Caco-2 (cell line): Measurements from ENCODE around the gene PLEKHA4. TPM values are rescaled to one million over a fixed set of nuclear protein-coding genes. Genes with fewer than 3 reads are reported as not detected.

Experiments used
- BruUV-seq: library from RNA; stranded (reverse); fragments of 400-500 nt; replicated peaks from 2 replicates; lab custom pipeline; 2021; lab: Mats Ljungman, UMichigan
- CTCF ChIA-PET: fragments of 300-600 bp; sonication (Branson Sonifier 250); formaldehyde crosslinking; loops from one replicate; lab custom pipeline; 2022; ENCODE audit warnings: antibody characterized with exemption; lab: Charles Lee
- POLR2A ChIA-PET: fragments of 300-600 bp; sonication (Branson Sonifier 250); formaldehyde crosslinking; loops from one replicate; lab custom pipeline; 2022; ENCODE audit warnings: antibody characterized with exemption; lab: Charles Lee
- DNase-seq, 2 experiments: peaks; one replicate each; pipeline versions ENCODE4 v3.0.0 to v3.0.0-alpha.2; 2020 to 2022
- H3K27me3 ChIP-seq: replicated peaks from 2 replicates; pipeline ENCODE4 v1.6.0; 2011; ENCODE audit warnings: low read length; ENCODE audit not compliant: control insufficient read depth, insufficient read depth
- H3K36me3 ChIP-seq: 2 replicates; pipeline ENCODE4 v1.5.1; 2011; ENCODE audit warnings: low read length; ENCODE audit not compliant: control insufficient read depth, insufficient read depth
- H3K4me1 ChIP-seq: fragments of 250-450 bp; sonication (Bioruptor Pico); 2 replicates; pipeline ENCODE4 v1.5.1; 2020; ENCODE audit warnings: mild to moderate bottlenecking
- H3K4me3 ChIP-seq: 2 replicates; pipeline ENCODE4 v1.5.1; 2011; ENCODE audit warnings: low read depth, mild to moderate bottlenecking, control low read depth, low read length
- H3K9me3 ChIP-seq: fragments of 250-450 bp; sonication (Bioruptor Pico); 2 replicates; pipeline ENCODE4 v1.5.1; 2020; ENCODE audit warnings: mild to moderate bottlenecking, moderate library complexity
- H3K27ac Mint-ChIP-seq: one replicate; pipeline ENCODE4 v1.8.0; 2022; ENCODE audit warnings: mixed read lengths; ENCODE audit not compliant: unreplicated experiment
- H3K27me3 Mint-ChIP-seq: one replicate; pipeline ENCODE4 v1.8.0; 2022; ENCODE audit warnings: mixed read lengths; ENCODE audit not compliant: insufficient read depth, unreplicated experiment
- H3K36me3 Mint-ChIP-seq: one replicate; pipeline ENCODE4 v1.8.0; 2022; ENCODE audit warnings: mild to moderate bottlenecking, mixed read lengths; ENCODE audit not compliant: insufficient read depth, unreplicated experiment
- H3K4me1 Mint-ChIP-seq: one replicate; pipeline ENCODE4 v1.8.0; 2022; ENCODE audit warnings: low read depth, mixed read lengths; ENCODE audit not compliant: unreplicated experiment
- H3K4me3 Mint-ChIP-seq: one replicate; pipeline ENCODE4 v1.8.0; 2022; ENCODE audit warnings: mild to moderate bottlenecking, moderate library complexity, mixed read lengths; ENCODE audit not compliant: unreplicated experiment
- H3K9me3 Mint-ChIP-seq: one replicate; pipeline ENCODE4 v1.8.0; 2022; ENCODE audit warnings: mixed read lengths; ENCODE audit not compliant: unreplicated experiment
- intact Hi-C: fragments of 100-400 bp; cut with micrococcal nuclease; formaldehyde crosslinking; loops from one replicate; pipeline ENCODE4 v1.10.0; 2022; ENCODE audit not compliant: unreplicated experiment
- total RNA-seq: library from RNA; stranded (reverse); gene quantifications from 2 replicates; pipeline ENCODE4 v1.2.3, GENCODE V29; 2022
- TF ChIP-seq, protein P1 (sequence below), 2 experiments: fragments of 200-600 bp in 1 of 2; IDR thresholded peaks; 1 replicate in 1 of 2; 2 replicates in 1 of 2; pipeline versions ENCODE4 v1.5.1 to v1.8.0; 2011 to 2022; ENCODE audit warnings: antibody characterized with exemption in 1 of 2, control low read depth in 1 of 2, inconsistent platforms in 1 of 2, low read depth in 1 of 2, low read length in 1 of 2, mild to moderate bottlenecking in 1 of 2, moderate library complexity in 1 of 2; ENCODE audit not compliant: insufficient read depth in 1 of 2, severe bottlenecking in 1 of 2, unreplicated experiment in 1 of 2

Gene PLEKHA4
- total RNA-seq, 1 experiment from 2014 or later = 3.9 TPM

- H3K27ac Mint-ChIP-seq = no peak overlapping the region
- intact Hi-C loops = no loop called here
- Histone ChIP-seq H3K36me3 (no peaks in the 10 kb centered on the region; the same call in 1 of the 2 replicates), H3K4me3 (no peak overlapping the region), H3K9me3 (no peaks in the 10 kb centered on the region), H3K27me3 (no peaks in the 10 kb centered on the region), H3K4me1 (peaks cover 9% of the 10 kb centered on the region)
- CTCF ChIA-PET = interaction anchor here (1.8 kb wide), 2 partner anchors 16 to 31 kb away, joined by 8 to 9 read pairs; no protein-coding TSS in a partner anchor
- POLR2A ChIA-PET = interaction anchor here (1.0 kb wide), 1 partner anchor 18 kb away, joined by 3 read pairs; no protein-coding TSS in a partner anchor
- no peaks in the 10 kb centered on the region for H3K27me3 Mint-ChIP-seq
- H3K4me3 Mint-ChIP-seq = no peak overlapping the region
- H3K4me1 Mint-ChIP-seq = peaks cover 9% of the 10 kb centered on the region
- no TSS peak for BruUV-seq
- TF ChIP-seq, protein P1, sequence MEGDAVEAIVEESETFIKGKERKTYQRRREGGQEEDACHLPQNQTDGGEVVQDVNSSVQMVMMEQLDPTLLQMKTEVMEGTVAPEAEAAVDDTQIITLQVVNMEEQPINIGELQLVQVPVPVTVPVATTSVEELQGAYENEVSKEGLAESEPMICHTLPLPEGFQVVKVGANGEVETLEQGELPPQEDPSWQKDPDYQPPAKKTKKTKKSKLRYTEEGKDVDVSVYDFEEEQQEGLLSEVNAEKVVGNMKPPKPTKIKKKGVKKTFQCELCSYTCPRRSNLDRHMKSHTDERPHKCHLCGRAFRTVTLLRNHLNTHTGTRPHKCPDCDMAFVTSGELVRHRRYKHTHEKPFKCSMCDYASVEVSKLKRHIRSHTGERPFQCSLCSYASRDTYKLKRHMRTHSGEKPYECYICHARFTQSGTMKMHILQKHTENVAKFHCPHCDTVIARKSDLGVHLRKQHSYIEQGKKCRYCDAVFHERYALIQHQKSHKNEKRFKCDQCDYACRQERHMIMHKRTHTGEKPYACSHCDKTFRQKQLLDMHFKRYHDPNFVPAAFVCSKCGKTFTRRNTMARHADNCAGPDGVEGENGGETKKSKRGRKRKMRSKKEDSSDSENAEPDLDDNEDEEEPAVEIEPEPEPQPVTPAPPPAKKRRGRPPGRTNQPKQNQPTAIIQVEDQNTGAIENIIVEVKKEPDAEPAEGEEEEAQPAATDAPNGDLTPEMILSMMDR (IDR thresholded peaks at IDR 0.05; ENCODE audit: insufficient read depth in 1 of 2, low read depth in 1 of 2, low read length in 1 of 2, severe bottlenecking in 1 of 2, unreplicated experiment in 1 of 2) = peak; percentile 15 to 25
- DNase-seq = peak; percentile 55 to 58
- peaks cover 6% of the 10 kb centered on the region for H3K36me3 Mint-ChIP-seq
- H3K9me3 Mint-ChIP-seq = no peaks in the 10 kb centered on the region
Measured at GRCh38 chr19:48826606-48827020, 41.8 kb downstream of the PLEKHA4 start.

DNA sequence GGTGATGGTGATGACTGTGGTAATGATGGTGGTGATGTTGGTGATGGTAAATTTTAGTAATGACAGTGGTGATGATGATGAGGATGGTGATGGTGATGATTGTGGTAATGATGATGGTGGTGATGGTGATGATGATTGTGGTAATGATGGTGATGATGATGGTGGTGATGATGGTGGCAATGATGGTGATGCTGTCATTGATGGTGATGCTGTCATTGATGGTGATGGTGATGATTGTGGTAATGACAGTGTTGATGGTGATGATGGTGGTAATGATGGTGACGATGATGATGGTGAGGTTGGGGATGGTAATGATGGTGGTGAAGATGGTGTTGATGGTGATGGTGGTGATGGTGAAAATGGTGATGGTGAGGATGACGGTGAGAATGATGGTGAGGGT is 45.9 kb downstream of the PLEKHA4 start:
- Mint-ChIP-seq H3K27ac (no peak overlapping the region), H3K4me3 (no peak overlapping the region), H3K27me3 (no peaks in the 10 kb centered on the region), H3K36me3 (no peaks in the 10 kb centered on the region), H3K4me1 (peaks cover 7% of the 10 kb centered on the region), H3K9me3 (no peaks in the 10 kb centered on the region)
- ChIA-PET POLR2A (no interaction called here), CTCF (no interaction called here)
- H3K27me3 ChIP-seq = no peaks in the 10 kb centered on the region
- no TSS peak for BruUV-seq
- H3K4me1 ChIP-seq = no peaks in the 10 kb centered on the region
- H3K9me3 ChIP-seq = no peaks in the 10 kb centered on the region
- no peaks in the 10 kb centered on the region; the same call in 1 of the 2 replicates for H3K36me3 ChIP-seq
- TF ChIP-seq, protein P1 (IDR thresholded peaks at IDR 0.05; ENCODE audit: insufficient read depth in 1 of 2, low read depth in 1 of 2, low read length in 1 of 2, severe bottlenecking in 1 of 2, unreplicated experiment in 1 of 2) = no peak
- intact Hi-C loops = no loop called here
- DNase-seq = no peak
- no peak overlapping the region for H3K4me3 ChIP-seq

DNA sequence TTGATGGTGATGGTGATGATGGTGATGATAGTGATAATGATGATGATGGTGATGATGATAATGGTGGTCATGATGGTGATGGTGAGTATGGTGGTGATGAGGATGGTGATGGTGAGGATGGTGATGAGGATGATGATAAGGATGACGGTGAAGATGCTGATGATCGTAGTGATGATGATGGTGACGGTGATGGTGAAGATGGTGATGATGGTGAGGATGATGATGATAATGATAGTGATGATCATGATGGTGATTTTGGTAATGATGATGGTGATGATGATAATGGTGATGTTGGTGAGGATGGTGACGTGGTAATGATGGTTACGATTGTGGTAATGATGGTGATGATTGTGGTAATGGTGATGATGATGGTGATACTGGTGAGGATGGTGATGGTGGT is 46.8 kb downstream of the PLEKHA4 start:
- Histone ChIP-seq H3K27me3 (no peaks in the 10 kb centered on the region), H3K4me1 (no peaks in the 10 kb centered on the region), H3K4me3 (no peak overlapping the region), H3K36me3 (no peaks in the 10 kb centered on the region; the same call in 1 of the 2 replicates), H3K9me3 (no peaks in the 10 kb centered on the region)
- DNase-seq = no peak
- Mint-ChIP-seq H3K36me3 (no peaks in the 10 kb centered on the region), H3K4me1 (peaks cover 11% of the 10 kb centered on the region), H3K27me3 (no peaks in the 10 kb centered on the region), H3K4me3 (no peak overlapping the region), H3K27ac (no peak overlapping the region), H3K9me3 (no peaks in the 10 kb centered on the region)
- TF ChIP-seq, protein P1 (IDR thresholded peaks at IDR 0.05; ENCODE audit: insufficient read depth in 1 of 2, low read depth in 1 of 2, low read length in 1 of 2, severe bottlenecking in 1 of 2, unreplicated experiment in 1 of 2) = no peak
- no TSS peak for BruUV-seq
- ChIA-PET CTCF (no interaction called here), POLR2A (no interaction called here)
- intact Hi-C loops = no loop called here
